ENCODE results near the gene SNRPB2.
A peak's percentile ranks its signal among the peaks of the same experiment; 100 is the strongest.

Gene SNRPB2

GRCh38 chr20:16729565-16730460, at the start of gene SNRPB2:
SNRPB2 (plus strand) TSS chr20:16730026; CDS start chr20:16731703, 1,677 bp downstream.
- peak within 1 kb of the TSS; percentile 100 for H3K27ac Mint-ChIP-seq
- H3K9me3 Mint-ChIP-seq: peaks cover 8% of the 10 kb centered on the region in 2 donors
- peak; percentile 84 to 92 for DNase-seq
- H3K4me3 Mint-ChIP-seq: peak within 1 kb of the TSS; percentile 95 to 96
- ATAC-seq: peak; percentile 97
- peaks cover 46% of the 10 kb centered on the region for H3K4me1 Mint-ChIP-seq
- H3K27me3 Mint-ChIP-seq: peaks cover 20% of the 10 kb centered on the region

- DNase-seq (no peak), ATAC-seq (no peak)
- H3K27me3 Mint-ChIP-seq: peaks cover 7% of the 10 kb centered on the region
- H3K9me3 Mint-ChIP-seq: no peaks in the 10 kb centered on the region
- H3K4me1 Mint-ChIP-seq: no peaks in the 10 kb centered on the region
- no peak overlapping the region for H3K27ac Mint-ChIP-seq
- H3K4me3 Mint-ChIP-seq: no peak overlapping the region
These were observed 45.4 kb upstream of the SNRPB2 start for GRCh38 chr20:16684416-16684815.

- Mint-ChIP-seq H3K27ac (no peak overlapping the region), H3K9me3 (no peaks in the 10 kb centered on the region), H3K4me3 (no peak overlapping the region), H3K27me3 (peaks cover 37% of the 10 kb centered on the region), H3K4me1 (peaks cover 6% of the 10 kb centered on the region)
- ATAC-seq (no peak), DNase-seq (no peak)
These were observed 39.9 kb upstream of the SNRPB2 start for GRCh38 chr20:16689906-16690305.

- Mint-ChIP-seq H3K4me1 (peaks cover 6% of the 10 kb centered on the region), H3K4me3 (no peak overlapping the region)
- ATAC-seq: no peak
These were observed 38.4 kb upstream of the SNRPB2 start for GRCh38 chr20:16691381-16691780.

GRCh38 chr20:16692009-16692408, 37.8 kb upstream of the SNRPB2 start:
- no peak for ATAC-seq
- peaks cover 6% of the 10 kb centered on the region for H3K4me1 Mint-ChIP-seq
- H3K27ac Mint-ChIP-seq: no peak overlapping the region
- DNase-seq: no peak
- peaks cover 43% of the 10 kb centered on the region for H3K27me3 Mint-ChIP-seq
- H3K9me3 Mint-ChIP-seq: no peaks in the 10 kb centered on the region
- H3K4me3 Mint-ChIP-seq: no peak overlapping the region

More at GRCh38 chr20:16691381-16691780, 38.4 kb upstream of the SNRPB2 start:
- Mint-ChIP-seq H3K9me3 (no peaks in the 10 kb centered on the region), H3K27me3 (peaks cover 37% of the 10 kb centered on the region), H3K27ac (no peak overlapping the region)
- no peak for DNase-seq

GRCh38 chr20:16692442-16692841, 37.4 kb upstream of the SNRPB2 start:
- DNase-seq (no peak), ATAC-seq (no peak)
- Mint-ChIP-seq H3K9me3 (no peaks in the 10 kb centered on the region), H3K27me3 (peaks cover 45% of the 10 kb centered on the region), H3K4me3 (no peak overlapping the region), H3K27ac (no peak overlapping the region), H3K4me1 (peaks cover 6% of the 10 kb centered on the region)

- ATAC-seq (no peak), DNase-seq (no peak)
- Mint-ChIP-seq H3K27me3 (peaks cover 48% of the 10 kb centered on the region), H3K4me3 (no peak overlapping the region), H3K27ac (no peak overlapping the region), H3K4me1 (peaks cover 6% of the 10 kb centered on the region), H3K9me3 (no peaks in the 10 kb centered on the region)
These were observed 36.5 kb upstream of the SNRPB2 start for GRCh38 chr20:16693278-16693677.

GRCh38 chr20:16694161-16694560, 35.7 kb upstream of the SNRPB2 start:
- Mint-ChIP-seq H3K4me1 (peaks cover 6% of the 10 kb centered on the region), H3K27ac (peak overlapping the region in 1 of 2 donors; percentile 32), H3K9me3 (no peaks in the 10 kb centered on the region), H3K27me3 (peaks cover 44% of the 10 kb centered on the region), H3K4me3 (no peak overlapping the region)
- ATAC-seq (no peak), DNase-seq (no peak)

- peaks cover 32% of the 10 kb centered on the region for H3K27me3 Mint-ChIP-seq
- H3K27ac Mint-ChIP-seq: no peak overlapping the region
- DNase-seq: no peak
- no peak overlapping the region for H3K4me3 Mint-ChIP-seq
- H3K9me3 Mint-ChIP-seq: no peaks in the 10 kb centered on the region
- H3K4me1 Mint-ChIP-seq: peaks cover 6% of the 10 kb centered on the region
- no peak for ATAC-seq
These were observed 34.2 kb upstream of the SNRPB2 start for GRCh38 chr20:16695628-16696027.

- Mint-ChIP-seq H3K27me3 (peaks cover 24% of the 10 kb centered on the region), H3K4me3 (no peak overlapping the region), H3K9me3 (no peaks in the 10 kb centered on the region), H3K4me1 (no peaks in the 10 kb centered on the region), H3K27ac (no peak overlapping the region)
- ATAC-seq (no peak), DNase-seq (no peak)
These were observed 30.5 kb upstream of the SNRPB2 start for GRCh38 chr20:16699293-16699692.

- ATAC-seq (peak; percentile 77), DNase-seq (peak in 1 of 2 donors; percentile 19)
- Mint-ChIP-seq H3K4me1 (no peaks in the 10 kb centered on the region), H3K9me3 (peaks cover 7 to 15% of the 10 kb centered on the region in 2 donors), H3K4me3 (no peak overlapping the region), H3K27me3 (peaks cover 45% of the 10 kb centered on the region), H3K27ac (no peak overlapping the region)
These were observed 28.5 kb upstream of the SNRPB2 start for GRCh38 chr20:16701296-16701695.

GRCh38 chr20:16703570-16703969, 26.3 kb upstream of the SNRPB2 start:
- peaks cover 13 to 31% of the 10 kb centered on the region in 2 donors for H3K9me3 Mint-ChIP-seq
- H3K27ac Mint-ChIP-seq: peak overlapping the region in 1 of 2 donors; percentile 35
- H3K4me1 Mint-ChIP-seq: peaks cover 19% of the 10 kb centered on the region
- H3K27me3 Mint-ChIP-seq: peaks cover 51% of the 10 kb centered on the region
- no peak overlapping the region for H3K4me3 Mint-ChIP-seq
- no peak for DNase-seq
- no peak for ATAC-seq

- H3K27me3 Mint-ChIP-seq: peaks cover 61% of the 10 kb centered on the region
- peaks cover 37% of the 10 kb centered on the region for H3K4me1 Mint-ChIP-seq
- peak; percentile 55 for ATAC-seq
- DNase-seq: no peak
- H3K27ac Mint-ChIP-seq: no peak overlapping the region
- peaks cover 13 to 31% of the 10 kb centered on the region in 2 donors for H3K9me3 Mint-ChIP-seq
- no peak overlapping the region for H3K4me3 Mint-ChIP-seq
These were observed 22.2 kb upstream of the SNRPB2 start for GRCh38 chr20:16707674-16708073.

GRCh38 chr20:16708602-16709001, 21.2 kb upstream of the SNRPB2 start:
- Mint-ChIP-seq H3K9me3 (peaks cover 13 to 31% of the 10 kb centered on the region in 2 donors), H3K4me1 (peaks cover 37% of the 10 kb centered on the region), H3K27ac (peak overlapping the region in 1 of 2 donors; percentile 21), H3K27me3 (peaks cover 66% of the 10 kb centered on the region), H3K4me3 (no peak overlapping the region)
- DNase-seq (no peak), ATAC-seq (no peak)

- Mint-ChIP-seq H3K4me3 (no peak overlapping the region), H3K4me1 (peaks cover 37% of the 10 kb centered on the region), H3K27ac (no peak overlapping the region), H3K27me3 (peaks cover 65% of the 10 kb centered on the region), H3K9me3 (peaks cover 13 to 31% of the 10 kb centered on the region in 2 donors)
- DNase-seq: no peak
- peak; percentile 94 for ATAC-seq
These were observed 20.8 kb upstream of the SNRPB2 start for GRCh38 chr20:16709017-16709416.

- peaks cover 47% of the 10 kb centered on the region for H3K27me3 Mint-ChIP-seq
- DNase-seq: no peak
- no peak overlapping the region for H3K4me3 Mint-ChIP-seq
These were observed 19.0 kb upstream of the SNRPB2 start for GRCh38 chr20:16710781-16711180.

More at GRCh38 chr20:16710781-16711180, 19.0 kb upstream of the SNRPB2 start:
- Mint-ChIP-seq H3K4me1 (peaks cover 37% of the 10 kb centered on the region), H3K27ac (no peak overlapping the region), H3K9me3 (peaks cover 6 to 21% of the 10 kb centered on the region in 2 donors)
- no peak for ATAC-seq

Measured in stimulated activated naive CD8-positive, alpha-beta T cell treated with anti-CD3 and anti-CD28 coated beads, Interleukin-15, amount 100 ng/mL, for 72 hours (primary cell).